ENCODE measurements around the gene LSAMP. TPM values are rescaled to one million over a fixed set of nuclear protein-coding genes. Genes with fewer than 3 reads are reported as not detected.

Gene LSAMP
- total RNA-seq, 1 donor, result 3.3 TPM

DNA sequence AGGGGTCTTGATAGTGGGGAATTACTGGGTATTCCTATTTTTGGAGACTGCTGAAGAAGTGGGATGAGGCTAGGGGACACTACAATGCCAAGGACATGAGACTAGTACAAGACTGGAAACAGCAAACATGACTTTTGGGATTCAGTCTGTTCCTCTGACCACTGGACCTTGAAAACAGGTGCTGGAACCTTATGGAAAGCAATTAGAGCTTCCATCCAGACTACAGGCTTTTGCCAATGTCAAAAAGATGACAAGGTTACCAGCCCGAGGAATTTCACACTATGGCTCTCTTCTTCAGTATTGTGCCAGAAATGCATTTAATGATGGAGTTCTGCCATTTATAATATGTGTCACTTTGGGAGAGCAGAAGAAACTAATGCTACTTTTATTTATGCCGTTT is 539.4 kb downstream of the LSAMP start:
- Histone ChIP-seq H3K4me3 (ENCODE audit: insufficient read depth, low read length) (no peak overlapping the region), H3K36me3 (ENCODE audit: insufficient read depth, low read length) (no peaks in the 10 kb centered on the region), H3K4me2 (ENCODE audit: insufficient read depth, low read length) (no peak overlapping the region), H3K27ac (ENCODE audit: low read depth, low read length) (no peak overlapping the region), H3K27me3 (ENCODE audit: insufficient read depth, low read length) (no peaks in the 10 kb centered on the region), H3K9me3 (ENCODE audit: low read depth, low read length) (no peaks in the 10 kb centered on the region), H4K20me1 (ENCODE audit: insufficient read depth, low read length) (no peaks in the 10 kb centered on the region), H3K79me2 (ENCODE audit: insufficient read depth, low read length) (no peaks in the 10 kb centered on the region), H2AFZ (ENCODE audit: low read length) (no peak overlapping the region), H3K4me1 (ENCODE audit: insufficient read depth, low read length) (no peaks in the 10 kb centered on the region)
- TF ChIP-seq, protein P1, sequence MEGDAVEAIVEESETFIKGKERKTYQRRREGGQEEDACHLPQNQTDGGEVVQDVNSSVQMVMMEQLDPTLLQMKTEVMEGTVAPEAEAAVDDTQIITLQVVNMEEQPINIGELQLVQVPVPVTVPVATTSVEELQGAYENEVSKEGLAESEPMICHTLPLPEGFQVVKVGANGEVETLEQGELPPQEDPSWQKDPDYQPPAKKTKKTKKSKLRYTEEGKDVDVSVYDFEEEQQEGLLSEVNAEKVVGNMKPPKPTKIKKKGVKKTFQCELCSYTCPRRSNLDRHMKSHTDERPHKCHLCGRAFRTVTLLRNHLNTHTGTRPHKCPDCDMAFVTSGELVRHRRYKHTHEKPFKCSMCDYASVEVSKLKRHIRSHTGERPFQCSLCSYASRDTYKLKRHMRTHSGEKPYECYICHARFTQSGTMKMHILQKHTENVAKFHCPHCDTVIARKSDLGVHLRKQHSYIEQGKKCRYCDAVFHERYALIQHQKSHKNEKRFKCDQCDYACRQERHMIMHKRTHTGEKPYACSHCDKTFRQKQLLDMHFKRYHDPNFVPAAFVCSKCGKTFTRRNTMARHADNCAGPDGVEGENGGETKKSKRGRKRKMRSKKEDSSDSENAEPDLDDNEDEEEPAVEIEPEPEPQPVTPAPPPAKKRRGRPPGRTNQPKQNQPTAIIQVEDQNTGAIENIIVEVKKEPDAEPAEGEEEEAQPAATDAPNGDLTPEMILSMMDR (IDR thresholded peaks at IDR 0.05; ENCODE audit: extremely low read depth, low read depth, low read length), result no peak
- DNase-seq (ENCODE audit: insufficient read length, low spot score, missing footprints), result no peak

DNA sequence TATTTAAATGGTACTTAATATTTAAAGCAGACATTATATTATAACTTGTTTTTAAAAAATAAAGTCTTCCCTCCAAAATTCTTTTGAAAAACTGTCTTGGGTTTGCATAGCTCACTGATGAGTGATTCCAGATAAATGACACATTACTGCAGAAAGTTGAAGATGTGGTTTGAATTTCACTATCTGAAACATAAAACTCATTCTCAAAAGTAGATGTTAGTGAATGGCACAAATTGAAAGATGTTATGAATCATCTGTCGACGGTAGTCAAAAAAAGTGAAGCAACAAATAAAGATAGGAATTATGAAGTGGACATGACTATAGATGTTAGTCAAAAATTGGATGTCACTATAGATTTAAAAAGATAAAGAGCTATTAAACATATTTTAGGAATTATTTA is 541.4 kb downstream of the LSAMP start:
- no peaks in the 10 kb centered on the region for H3K4me1 ChIP-seq (ENCODE audit: insufficient read depth, low read length)
- no peak overlapping the region for H2AFZ ChIP-seq (ENCODE audit: low read length)
- H3K27ac ChIP-seq (ENCODE audit: low read depth, low read length), result no peak overlapping the region
- no peaks in the 10 kb centered on the region for H3K36me3 ChIP-seq (ENCODE audit: insufficient read depth, low read length)
- no peak overlapping the region for H3K4me3 ChIP-seq (ENCODE audit: insufficient read depth, low read length)
- H3K4me2 ChIP-seq (ENCODE audit: insufficient read depth, low read length), result no peak overlapping the region
- DNase-seq (ENCODE audit: insufficient read length, low spot score, missing footprints), result no peak
- H3K27me3 ChIP-seq (ENCODE audit: insufficient read depth, low read length), result no peaks in the 10 kb centered on the region
- TF ChIP-seq, protein P1 (IDR thresholded peaks at IDR 0.05; ENCODE audit: extremely low read depth, low read depth, low read length), result no peak
- H3K79me2 ChIP-seq (ENCODE audit: insufficient read depth, low read length), result no peaks in the 10 kb centered on the region
- H3K9me3 ChIP-seq (ENCODE audit: low read depth, low read length), result no peaks in the 10 kb centered on the region
- H4K20me1 ChIP-seq (ENCODE audit: insufficient read depth, low read length), result no peaks in the 10 kb centered on the region

DNA sequence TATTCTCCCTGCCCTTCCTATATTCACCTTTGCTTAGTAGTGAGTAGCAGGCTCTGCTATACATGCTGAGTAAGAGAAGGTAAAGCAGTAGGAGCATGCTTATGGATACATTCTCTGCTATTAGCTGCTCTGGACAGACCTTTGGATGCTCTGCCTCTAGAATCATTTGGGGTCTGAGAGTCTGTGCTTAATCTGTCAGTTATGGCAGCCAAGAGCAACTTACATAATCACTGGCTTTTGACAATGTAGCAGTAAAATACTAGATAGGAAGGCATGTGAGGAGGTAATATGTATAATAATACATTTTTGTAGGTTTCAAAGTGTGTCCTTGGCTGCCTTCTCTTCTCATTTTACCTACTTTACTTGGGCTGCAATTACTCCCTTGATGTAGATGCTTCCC is 544.3 kb downstream of the LSAMP start:
- no peaks in the 10 kb centered on the region for H3K4me1 ChIP-seq (ENCODE audit: insufficient read depth, low read length)
- TF ChIP-seq, protein P1 (IDR thresholded peaks at IDR 0.05; ENCODE audit: extremely low read depth, low read depth, low read length), result no peak
- no peak overlapping the region for H3K27ac ChIP-seq (ENCODE audit: low read depth, low read length)
- H4K20me1 ChIP-seq (ENCODE audit: insufficient read depth, low read length), result no peaks in the 10 kb centered on the region
- H3K4me3 ChIP-seq (ENCODE audit: insufficient read depth, low read length), result no peak overlapping the region
- H3K27me3 ChIP-seq (ENCODE audit: insufficient read depth, low read length), result no peaks in the 10 kb centered on the region
- H3K9me3 ChIP-seq (ENCODE audit: low read depth, low read length), result no peaks in the 10 kb centered on the region
- no peak overlapping the region for H3K4me2 ChIP-seq (ENCODE audit: insufficient read depth, low read length)
- no peaks in the 10 kb centered on the region for H3K79me2 ChIP-seq (ENCODE audit: insufficient read depth, low read length)
- no peaks in the 10 kb centered on the region for H3K36me3 ChIP-seq (ENCODE audit: insufficient read depth, low read length)
- no peak for DNase-seq (ENCODE audit: insufficient read length, low spot score, missing footprints)
- no peak overlapping the region for H2AFZ ChIP-seq (ENCODE audit: low read length)

DNA sequence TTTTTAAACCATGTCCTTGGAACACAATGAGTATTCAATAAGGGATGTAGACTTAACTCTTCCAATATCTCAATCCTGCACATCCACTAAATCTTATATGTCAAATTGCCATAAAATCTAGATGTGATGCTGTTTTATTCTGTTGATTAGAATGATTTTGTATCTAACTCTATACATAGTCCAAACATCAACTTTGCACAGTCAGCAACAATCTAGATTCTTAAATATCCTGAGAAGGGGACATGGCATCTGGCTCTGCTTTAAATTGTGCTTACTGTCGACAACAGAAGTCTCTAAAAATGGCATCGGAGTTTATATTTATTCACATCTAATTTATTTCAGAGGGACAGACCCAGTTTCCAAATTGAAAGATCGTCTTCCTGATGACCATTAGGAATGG is 545.8 kb downstream of the LSAMP start:
- no peaks in the 10 kb centered on the region for H3K79me2 ChIP-seq (ENCODE audit: insufficient read depth, low read length)
- no peak for DNase-seq (ENCODE audit: insufficient read length, low spot score, missing footprints)
- no peak overlapping the region for H2AFZ ChIP-seq (ENCODE audit: low read length)
- TF ChIP-seq, protein P1 (IDR thresholded peaks at IDR 0.05; ENCODE audit: extremely low read depth, low read depth, low read length), result no peak
- H3K4me3 ChIP-seq (ENCODE audit: insufficient read depth, low read length), result no peak overlapping the region
- no peaks in the 10 kb centered on the region for H3K9me3 ChIP-seq (ENCODE audit: low read depth, low read length)
- H3K36me3 ChIP-seq (ENCODE audit: insufficient read depth, low read length), result no peaks in the 10 kb centered on the region
- no peak overlapping the region for H3K27ac ChIP-seq (ENCODE audit: low read depth, low read length)
- H3K4me1 ChIP-seq (ENCODE audit: insufficient read depth, low read length), result no peaks in the 10 kb centered on the region
- H3K27me3 ChIP-seq (ENCODE audit: insufficient read depth, low read length), result no peaks in the 10 kb centered on the region
- H4K20me1 ChIP-seq (ENCODE audit: insufficient read depth, low read length), result no peaks in the 10 kb centered on the region
- no peak overlapping the region for H3K4me2 ChIP-seq (ENCODE audit: insufficient read depth, low read length)

Data from osteoblast (primary cell).